Activated CD8-positive, alpha-beta memory T cell treated with anti-CD3 and anti-CD28 coated beads, Interleukin-2, amount 50 U/mL, for 1 hour (primary cell): Measurements from ENCODE around the gene SPEM1.

Experiments
- DNase-seq: peaks from one replicate; pipeline ENCODE4 v3.0.0-alpha.2; 2020; ENCODE audit errors: extremely low read depth

Gene SPEM1

GRCh38 chr17:7398612-7399011 lies 21.5 kb upstream of the SPEM1 start:
- DNase-seq = no peak

DNA sequence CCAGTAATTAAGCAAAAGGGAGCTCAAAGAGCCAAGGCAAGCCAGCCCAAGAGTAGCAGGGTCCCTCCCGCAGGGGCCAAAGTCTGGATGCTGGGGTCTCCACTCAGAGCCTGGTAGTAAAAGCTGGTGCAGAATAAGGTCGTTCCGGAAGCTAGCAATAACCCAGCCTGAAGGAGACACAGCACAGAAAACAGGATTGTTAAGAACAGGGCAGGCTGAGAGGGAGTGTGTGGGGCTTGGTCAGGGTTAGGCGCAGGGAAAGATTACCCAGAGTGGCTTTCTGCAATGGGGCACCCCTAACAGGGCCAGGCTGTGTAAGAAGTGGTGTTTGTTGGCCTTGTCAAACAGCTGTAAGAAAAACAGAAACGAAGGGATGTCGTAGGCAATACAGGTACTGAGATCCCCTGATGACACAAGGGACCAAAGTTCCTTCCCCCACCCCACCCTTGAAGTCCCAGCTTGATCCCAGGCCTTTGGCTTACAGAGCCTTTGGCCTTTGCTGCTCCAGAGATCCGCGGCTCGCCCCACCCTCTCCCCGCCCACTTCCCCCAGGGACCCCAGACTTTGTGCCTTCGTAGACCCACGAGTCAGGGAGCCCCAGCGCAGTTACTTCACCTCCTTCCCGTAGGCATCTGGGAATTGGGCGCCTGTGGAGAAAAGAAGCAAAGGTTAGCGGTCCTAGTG lies 16.9 kb upstream of the SPEM1 start:
- DNase-seq = no peak

DNA sequence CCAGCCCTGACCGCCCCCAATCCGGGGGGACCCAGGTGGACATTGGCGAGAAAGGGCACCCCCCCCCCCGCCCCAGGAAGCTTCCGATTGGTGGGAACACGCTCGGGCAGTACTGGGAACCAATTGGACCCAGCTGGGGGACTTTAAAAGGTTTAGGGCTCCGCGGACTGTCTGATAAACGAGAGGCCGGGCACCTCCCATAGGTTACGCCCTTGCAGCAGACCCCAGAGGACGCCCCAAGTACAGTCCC lies 16.5 kb upstream of the SPEM1 start:
- no peak for DNase-seq

DNA sequence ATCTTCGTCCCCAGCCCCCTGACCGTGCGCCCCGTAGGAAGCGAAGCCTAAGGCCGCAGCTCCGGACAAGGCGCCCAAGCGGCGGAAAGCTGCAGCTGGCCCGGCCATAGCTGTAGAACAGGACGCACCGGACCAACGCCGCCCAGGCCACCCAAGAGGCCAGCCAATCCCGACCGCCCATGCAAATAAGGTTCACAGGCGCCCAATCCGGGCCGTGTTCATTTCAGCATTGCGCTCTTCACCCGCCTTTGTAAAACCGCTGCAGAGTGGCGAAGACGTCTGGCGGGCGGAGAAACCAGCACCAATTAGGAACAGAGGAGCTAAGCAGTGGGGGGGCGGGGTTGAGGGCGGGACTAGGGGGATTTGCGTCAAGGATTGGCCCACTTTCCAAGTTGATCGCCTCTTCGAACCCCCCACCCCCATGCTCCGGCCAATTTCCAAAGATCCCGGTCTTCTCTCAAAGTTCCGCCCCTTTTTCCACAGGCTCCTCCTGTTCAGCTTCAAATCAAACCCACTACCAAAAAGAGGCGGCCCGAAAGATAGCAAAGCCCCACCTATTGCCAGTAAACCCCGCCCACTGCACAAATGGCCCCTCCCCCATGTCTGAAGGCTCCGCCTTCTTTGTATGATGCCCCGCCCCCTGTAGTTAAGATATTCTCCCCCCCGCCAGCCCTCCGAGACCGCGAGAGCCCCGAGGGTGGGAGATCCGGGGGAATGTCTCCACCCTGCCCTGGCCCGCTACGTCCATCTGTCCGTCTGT lies 16.0 kb upstream of the SPEM1 start, which contains the start of gene TMEM256:
Gene TMEM256, minus strand, starts transcription at position 121 of the 760 bp plus-strand sequence. Its CDS starts 13 bp downstream, at position 108.
- DNase-seq = peak; percentile 90

GRCh38 chr17:7404737-7405349 lies 15.3 kb upstream of the SPEM1 start:
- no peak for DNase-seq

DNA sequence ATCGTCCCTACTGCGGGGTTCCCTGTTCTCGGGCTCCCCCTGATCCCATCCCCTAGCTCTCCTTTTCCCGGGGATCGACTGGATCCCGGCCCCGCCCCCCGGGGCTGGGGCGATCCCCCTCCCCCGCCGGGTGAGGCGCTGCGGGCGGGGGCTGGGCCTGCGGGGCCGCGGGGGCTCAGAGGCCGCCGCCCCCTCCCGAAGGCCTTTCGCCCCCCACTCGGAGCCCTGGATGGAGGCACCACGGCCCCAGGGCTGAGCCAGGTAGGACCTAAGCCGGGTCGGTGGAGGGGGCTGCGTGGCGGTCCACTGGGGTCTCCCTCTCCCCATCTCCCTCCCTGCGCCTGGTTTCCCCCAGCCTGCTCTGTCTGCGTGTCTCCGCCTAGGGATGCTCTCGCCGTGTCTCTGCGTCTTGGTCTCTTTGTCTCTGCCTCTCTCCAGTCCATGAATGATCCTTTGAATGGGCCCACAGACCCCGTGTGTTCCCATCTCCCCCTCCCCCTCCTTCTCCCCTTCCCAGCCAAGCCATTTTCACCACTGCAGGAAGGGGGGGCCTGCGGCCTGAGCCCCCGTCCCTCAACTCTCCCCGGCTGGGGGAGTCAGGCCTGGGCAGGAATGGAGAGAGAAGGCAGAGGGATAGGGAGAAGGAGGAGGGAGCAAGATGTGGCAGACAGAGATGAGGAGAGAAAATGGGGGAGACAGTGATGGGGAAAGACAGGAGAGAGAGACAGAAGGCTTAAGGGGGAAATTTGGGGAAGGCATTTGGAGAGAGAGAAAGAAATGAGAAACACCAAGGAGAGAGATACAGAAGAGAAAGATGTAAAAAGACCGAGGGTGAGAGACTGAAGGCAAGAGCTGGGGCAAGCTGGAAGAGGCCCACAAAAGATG lies 14.5 kb upstream of the SPEM1 start:
- no peak for DNase-seq

DNA sequence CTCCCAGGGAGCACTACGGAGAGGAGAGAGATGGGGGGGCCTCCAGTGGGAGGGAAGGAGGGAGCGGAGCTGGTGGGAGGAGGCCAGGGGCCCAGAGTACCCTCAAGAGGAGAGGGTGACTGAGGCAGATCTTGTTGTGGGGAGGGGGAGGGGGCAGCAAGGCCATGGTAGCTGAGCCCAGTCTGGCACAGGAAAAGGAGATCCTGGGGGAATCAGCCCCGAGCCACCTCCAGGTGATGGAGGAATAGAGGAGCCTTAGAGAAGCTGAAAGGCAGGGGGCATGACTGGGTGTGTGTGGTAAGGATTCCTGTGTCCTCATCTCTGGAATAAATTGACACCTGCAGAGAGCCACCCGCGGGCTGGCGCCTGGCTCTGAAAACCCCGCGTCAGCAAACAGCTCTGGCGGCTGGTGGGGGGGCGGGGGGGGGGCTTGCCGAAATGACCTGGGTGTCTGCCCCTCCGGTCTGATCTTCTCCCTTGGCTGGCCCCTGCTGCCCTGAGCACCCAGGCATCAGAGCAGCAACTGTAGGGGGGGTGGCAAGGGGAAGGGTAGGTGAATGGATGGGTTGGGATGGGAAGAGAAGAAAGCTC lies 13.8 kb upstream of the SPEM1 start:
- no peak for DNase-seq

DNA sequence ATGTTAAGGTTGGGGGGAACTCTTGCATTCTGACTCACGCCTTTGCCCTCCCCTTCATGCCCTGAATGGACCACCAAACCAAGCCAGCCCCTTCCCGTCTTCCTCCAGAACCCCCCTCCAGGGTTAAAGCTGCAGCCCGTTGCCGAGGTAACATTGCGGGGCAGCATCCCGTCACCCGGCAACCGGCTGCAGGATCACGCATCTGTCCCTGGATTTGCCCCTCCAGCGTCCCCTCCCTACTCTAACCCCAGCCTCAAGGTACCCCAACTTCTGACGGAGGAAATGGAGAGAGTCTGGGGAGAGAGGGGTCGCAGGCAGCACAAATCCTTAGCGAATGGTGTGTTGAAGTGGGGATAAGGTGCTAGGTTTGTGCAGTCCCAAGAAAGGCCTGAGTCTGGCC lies 13.0 kb upstream of the SPEM1 start:
- DNase-seq = no peak

- no peak for DNase-seq
Measured at GRCh38 chr17:7407485-7408251, 12.5 kb upstream of the SPEM1 start, which contains the start of gene NLGN2. NLGN2 (plus strand) TSS chr17:7407845; CDS start chr17:7408256, 411 bp downstream.

GRCh38 chr17:7408252-7408727 lies 11.8 kb upstream of the SPEM1 start:
- DNase-seq = no peak

DNA sequence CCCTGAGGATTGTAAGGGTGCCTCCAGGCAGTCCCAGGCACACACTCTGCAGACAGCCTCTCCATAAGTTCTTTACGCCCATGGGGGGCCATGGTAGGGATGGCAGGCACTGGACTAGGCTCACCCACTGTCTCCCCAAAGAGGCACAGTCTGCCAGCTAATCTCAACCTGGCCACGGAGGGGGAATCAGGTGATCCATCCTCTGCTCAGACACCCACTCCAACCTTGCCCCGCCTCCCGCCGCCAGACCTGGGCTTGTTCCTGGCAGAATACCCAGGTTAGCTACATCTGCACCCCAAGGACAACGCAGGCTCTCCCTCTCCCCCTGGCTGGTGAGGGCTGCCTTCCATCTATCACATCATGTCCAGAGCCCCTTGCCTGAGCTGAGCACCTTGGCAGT lies 11.3 kb upstream of the SPEM1 start:
- DNase-seq = no peak

DNA sequence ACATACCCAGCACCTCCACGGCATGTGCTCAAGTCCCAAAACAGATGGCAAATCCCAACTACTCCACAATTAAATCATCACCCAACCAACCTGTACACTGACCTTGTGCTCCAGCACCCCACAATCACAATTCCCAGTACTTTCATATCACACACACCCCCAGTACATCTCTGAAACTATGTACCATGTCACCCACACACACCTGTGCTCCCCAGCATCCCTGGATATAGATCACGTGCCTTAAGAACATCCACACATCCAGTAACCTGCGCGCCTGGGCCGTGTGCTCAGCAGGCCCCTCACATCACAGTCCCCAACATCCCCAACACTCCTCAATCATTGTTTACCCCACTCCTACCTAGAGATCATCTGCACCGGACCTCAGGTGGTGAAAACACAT lies 10.4 kb upstream of the SPEM1 start:
- no peak for DNase-seq

DNA sequence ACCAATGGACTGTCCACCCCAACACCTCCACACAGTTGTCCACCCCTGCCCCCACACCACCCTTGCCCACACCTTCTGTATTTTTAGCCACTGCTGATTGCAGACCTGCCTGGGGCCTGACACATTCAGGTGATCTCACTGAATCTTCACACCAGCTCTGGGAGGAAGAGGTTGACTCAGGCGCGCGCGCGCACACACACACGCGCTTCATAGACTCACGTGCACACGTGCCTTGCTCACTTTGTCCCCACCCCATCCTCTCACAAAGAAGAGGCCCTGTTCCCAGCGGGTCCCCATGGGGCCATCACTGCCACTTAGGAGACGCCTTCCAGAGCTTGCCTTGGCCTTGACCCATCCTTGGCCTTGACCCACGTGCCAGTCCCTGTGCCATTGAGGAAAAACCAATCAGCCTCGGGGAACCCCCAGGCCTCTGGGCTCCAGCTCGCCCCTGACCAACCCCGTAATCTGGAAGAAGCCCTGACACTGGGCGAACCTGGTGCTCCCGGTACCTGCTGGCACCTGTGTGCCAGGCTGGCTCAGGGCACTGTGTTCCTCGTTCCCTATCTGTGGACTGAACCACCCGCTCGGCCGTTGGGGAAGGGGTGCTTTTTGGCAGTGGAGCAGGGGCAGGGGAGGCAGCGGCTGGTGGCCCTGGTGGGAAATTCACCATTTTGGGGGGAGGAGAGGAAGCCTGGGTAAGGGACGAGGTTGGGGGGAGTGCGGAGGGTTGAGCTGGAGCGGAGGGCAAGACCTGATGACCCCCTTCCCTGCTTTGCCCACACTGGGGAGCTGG lies 9.3 kb upstream of the SPEM1 start:
- no peak for DNase-seq

- no peak for DNase-seq
Measured at GRCh38 chr17:7411427-7411750, 8.7 kb upstream of the SPEM1 start.

DNA sequence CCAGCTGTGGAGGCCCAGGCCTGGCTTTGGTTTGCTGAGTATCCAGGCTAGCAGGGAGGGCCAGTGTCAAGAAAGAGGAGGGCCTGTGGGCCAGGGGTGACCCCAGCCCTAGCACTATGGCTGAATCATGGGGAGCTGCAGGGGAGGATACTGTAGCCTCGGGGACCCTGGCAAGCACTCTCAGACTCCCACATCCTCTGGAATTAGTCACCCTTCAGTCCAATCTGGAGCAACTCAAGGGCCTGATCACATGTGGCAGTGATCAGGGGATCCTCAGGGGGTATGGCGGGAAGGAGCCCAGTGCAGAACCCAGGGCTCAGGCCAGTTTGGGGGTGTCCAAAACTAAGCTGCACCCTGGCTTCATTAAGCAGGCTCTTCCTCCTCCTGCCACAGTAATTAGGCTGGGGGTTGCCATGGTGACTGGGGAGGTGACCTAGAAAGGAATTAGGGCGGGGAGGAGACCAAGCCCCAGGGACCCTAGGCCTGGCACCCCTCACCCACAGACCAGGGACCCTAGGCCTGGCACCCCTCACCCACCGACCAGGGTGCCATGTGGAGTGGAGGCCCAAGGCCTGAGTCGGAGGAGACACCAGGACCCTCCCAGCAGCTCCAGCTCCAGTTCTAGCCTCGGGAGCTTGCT lies 6.7 kb upstream of the SPEM1 start:
- DNase-seq = no peak

DNA sequence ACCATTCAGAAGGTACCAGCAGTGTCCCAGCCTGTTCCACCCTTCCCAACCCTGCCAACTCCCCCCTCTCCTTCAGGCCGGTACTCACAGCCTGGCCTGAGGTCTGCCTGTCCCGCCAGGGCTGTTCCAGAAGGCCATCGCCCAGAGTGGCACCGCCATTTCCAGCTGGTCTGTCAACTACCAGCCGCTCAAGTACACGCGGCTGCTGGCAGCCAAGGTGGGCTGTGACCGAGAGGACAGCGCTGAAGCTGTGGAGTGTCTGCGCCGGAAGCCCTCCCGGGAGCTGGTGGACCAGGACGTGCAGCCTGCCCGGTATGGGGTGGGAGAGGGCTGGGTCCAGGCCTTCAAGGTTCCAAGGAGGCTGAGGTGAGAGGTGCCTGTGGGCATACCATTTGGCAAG lies 5.3 kb upstream of the SPEM1 start:
- no peak for DNase-seq

DNA sequence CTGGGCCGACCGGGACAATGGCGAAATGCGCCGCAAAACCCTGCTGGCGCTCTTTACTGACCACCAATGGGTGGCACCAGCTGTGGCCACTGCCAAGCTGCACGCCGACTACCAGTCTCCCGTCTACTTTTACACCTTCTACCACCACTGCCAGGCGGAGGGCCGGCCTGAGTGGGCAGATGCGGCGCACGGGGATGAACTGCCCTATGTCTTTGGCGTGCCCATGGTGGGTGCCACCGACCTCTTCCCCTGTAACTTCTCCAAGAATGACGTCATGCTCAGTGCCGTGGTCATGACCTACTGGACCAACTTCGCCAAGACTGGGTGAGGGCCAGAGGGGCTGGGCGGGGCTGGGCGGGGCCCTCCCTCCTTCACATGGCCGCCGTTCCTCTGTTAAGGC lies 4.3 kb upstream of the SPEM1 start:
- no peak for DNase-seq

GRCh38 chr17:7416323-7416722 lies 3.8 kb upstream of the SPEM1 start:
- no peak for DNase-seq

GRCh38 chr17:7417056-7417655 lies 3.0 kb upstream of the SPEM1 start:
- no peak for DNase-seq
